ENCODE measurements around the gene DCAF10. TPM values are rescaled to one million over a fixed set of nuclear protein-coding genes. Genes with fewer than 3 reads are reported as not detected.

Gene DCAF10
- polyA plus RNA-seq, 1 donor from 2014 or later = 23.3 TPM

DNA sequence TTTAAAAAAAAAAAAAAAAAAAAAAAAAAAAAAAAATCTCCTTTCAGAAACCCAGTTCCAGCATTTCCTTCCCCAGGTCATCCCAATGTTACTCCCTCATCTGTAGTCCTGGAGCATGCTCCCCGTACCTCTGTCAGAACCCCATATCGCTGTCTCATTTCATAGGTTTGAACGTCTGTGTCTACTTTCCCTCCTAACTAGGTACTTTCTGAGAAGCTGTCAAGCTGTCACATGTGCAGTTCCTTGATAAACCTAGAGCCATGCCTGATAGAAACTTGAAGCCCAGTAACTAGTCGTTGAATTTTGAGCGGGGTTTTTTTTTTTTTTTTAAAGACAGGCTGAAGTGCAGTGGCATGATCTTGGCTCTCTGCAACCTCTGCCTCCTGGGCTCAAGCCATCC is 31.3 kb upstream of the DCAF10 start:
- no peak overlapping the region for H3K4me2 ChIP-seq (ENCODE audit: low read length)
- no peak overlapping the region for H3K9ac ChIP-seq (ENCODE audit: low read length)
- H2AFZ ChIP-seq (ENCODE audit: low read depth, low read length) = no peak overlapping the region
- TF ChIP-seq, protein P1, sequence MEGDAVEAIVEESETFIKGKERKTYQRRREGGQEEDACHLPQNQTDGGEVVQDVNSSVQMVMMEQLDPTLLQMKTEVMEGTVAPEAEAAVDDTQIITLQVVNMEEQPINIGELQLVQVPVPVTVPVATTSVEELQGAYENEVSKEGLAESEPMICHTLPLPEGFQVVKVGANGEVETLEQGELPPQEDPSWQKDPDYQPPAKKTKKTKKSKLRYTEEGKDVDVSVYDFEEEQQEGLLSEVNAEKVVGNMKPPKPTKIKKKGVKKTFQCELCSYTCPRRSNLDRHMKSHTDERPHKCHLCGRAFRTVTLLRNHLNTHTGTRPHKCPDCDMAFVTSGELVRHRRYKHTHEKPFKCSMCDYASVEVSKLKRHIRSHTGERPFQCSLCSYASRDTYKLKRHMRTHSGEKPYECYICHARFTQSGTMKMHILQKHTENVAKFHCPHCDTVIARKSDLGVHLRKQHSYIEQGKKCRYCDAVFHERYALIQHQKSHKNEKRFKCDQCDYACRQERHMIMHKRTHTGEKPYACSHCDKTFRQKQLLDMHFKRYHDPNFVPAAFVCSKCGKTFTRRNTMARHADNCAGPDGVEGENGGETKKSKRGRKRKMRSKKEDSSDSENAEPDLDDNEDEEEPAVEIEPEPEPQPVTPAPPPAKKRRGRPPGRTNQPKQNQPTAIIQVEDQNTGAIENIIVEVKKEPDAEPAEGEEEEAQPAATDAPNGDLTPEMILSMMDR (IDR thresholded peaks at IDR 0.05; ENCODE audit: poor library complexity, severe bottlenecking) = no peak
- TF ChIP-seq, protein P2, sequence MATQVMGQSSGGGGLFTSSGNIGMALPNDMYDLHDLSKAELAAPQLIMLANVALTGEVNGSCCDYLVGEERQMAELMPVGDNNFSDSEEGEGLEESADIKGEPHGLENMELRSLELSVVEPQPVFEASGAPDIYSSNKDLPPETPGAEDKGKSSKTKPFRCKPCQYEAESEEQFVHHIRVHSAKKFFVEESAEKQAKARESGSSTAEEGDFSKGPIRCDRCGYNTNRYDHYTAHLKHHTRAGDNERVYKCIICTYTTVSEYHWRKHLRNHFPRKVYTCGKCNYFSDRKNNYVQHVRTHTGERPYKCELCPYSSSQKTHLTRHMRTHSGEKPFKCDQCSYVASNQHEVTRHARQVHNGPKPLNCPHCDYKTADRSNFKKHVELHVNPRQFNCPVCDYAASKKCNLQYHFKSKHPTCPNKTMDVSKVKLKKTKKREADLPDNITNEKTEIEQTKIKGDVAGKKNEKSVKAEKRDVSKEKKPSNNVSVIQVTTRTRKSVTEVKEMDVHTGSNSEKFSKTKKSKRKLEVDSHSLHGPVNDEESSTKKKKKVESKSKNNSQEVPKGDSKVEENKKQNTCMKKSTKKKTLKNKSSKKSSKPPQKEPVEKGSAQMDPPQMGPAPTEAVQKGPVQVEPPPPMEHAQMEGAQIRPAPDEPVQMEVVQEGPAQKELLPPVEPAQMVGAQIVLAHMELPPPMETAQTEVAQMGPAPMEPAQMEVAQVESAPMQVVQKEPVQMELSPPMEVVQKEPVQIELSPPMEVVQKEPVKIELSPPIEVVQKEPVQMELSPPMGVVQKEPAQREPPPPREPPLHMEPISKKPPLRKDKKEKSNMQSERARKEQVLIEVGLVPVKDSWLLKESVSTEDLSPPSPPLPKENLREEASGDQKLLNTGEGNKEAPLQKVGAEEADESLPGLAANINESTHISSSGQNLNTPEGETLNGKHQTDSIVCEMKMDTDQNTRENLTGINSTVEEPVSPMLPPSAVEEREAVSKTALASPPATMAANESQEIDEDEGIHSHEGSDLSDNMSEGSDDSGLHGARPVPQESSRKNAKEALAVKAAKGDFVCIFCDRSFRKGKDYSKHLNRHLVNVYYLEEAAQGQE (IDR thresholded peaks at IDR 0.05; ENCODE audit: borderline replicate concordance) = no peak
- TF ChIP-seq EP300 (conservative IDR thresholded peaks at IDR 0.05; ENCODE audit: poor library complexity, severe bottlenecking) (no peak), EZH2 (IDR thresholded peaks at IDR 0.05; ENCODE audit: borderline replicate concordance, insufficient read depth, low read length, poor library complexity, severe bottlenecking) (no peak), RAD21 (conservative IDR thresholded peaks at IDR 0.05) (no peak), SMC3 (conservative IDR thresholded peaks at IDR 0.05; ENCODE audit: poor library complexity) (no peak), POLR2AphosphoS5 (IDR thresholded peaks at IDR 0.05) (no peak), MXI1 (conservative IDR thresholded peaks at IDR 0.05; ENCODE audit: poor library complexity, severe bottlenecking) (no peak), TAF1 (IDR thresholded peaks at IDR 0.05; ENCODE audit: low read depth) (no peak)
- H3F3A ChIP-seq (ENCODE audit: insufficient read depth, low read length, poor library complexity, severe bottlenecking) = no peaks in the 10 kb centered on the region
- H3K4me3 ChIP-seq (ENCODE audit: low read length) = no peak overlapping the region
- H3K36me3 ChIP-seq (ENCODE audit: insufficient read depth, low read length) = no peaks in the 10 kb centered on the region
- H3K9me3 ChIP-seq (ENCODE audit: low read length) = no peaks in the 10 kb centered on the region
- H3K79me2 ChIP-seq (replicated peaks; ENCODE audit: insufficient read depth, low read length) = no peaks in the 10 kb centered on the region
- H4K20me1 ChIP-seq (ENCODE audit: insufficient read depth) = no peaks in the 10 kb centered on the region
- H3K9me2 ChIP-seq (ENCODE audit: insufficient read depth, low read length) = no peaks in the 10 kb centered on the region
- no peaks in the 10 kb centered on the region for H3K27me3 ChIP-seq (ENCODE audit: insufficient read depth, low read depth, low read length)
- H3K27ac ChIP-seq (ENCODE audit: low read length) = no peak overlapping the region

DNA sequence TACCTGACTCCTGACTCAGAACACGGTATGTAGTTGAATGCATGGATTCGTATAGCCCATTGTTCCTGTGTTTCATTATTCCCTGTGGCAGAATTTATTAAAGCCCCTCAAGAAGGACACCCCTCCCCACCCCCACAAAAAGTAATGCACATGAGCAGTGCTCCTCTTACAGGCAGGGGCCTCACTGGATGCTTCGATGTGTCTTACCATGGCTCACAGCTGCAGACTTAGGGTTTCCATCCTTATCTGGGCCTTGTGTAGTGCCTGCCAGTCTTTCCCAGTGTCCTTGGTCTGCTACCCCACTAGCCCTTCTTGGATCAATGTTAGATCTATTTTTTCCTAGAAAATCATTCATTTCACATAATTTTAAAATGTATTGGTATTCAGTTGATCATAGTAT is 30.6 kb upstream of the DCAF10 start:
- H3K4me3 ChIP-seq (ENCODE audit: low read length) = no peak overlapping the region
- H3K27ac ChIP-seq (ENCODE audit: low read length) = no peak overlapping the region
- no peaks in the 10 kb centered on the region for H3F3A ChIP-seq (ENCODE audit: insufficient read depth, low read length, poor library complexity, severe bottlenecking)
- H4K20me1 ChIP-seq (ENCODE audit: insufficient read depth) = no peaks in the 10 kb centered on the region
- H3K9me3 ChIP-seq (ENCODE audit: low read length) = no peaks in the 10 kb centered on the region
- H3K79me2 ChIP-seq (replicated peaks; ENCODE audit: insufficient read depth, low read length) = no peaks in the 10 kb centered on the region
- H3K27me3 ChIP-seq (ENCODE audit: insufficient read depth, low read depth, low read length) = no peaks in the 10 kb centered on the region
- no peak overlapping the region for H3K9ac ChIP-seq (ENCODE audit: low read length)
- no peak overlapping the region for H2AFZ ChIP-seq (ENCODE audit: low read depth, low read length)
- H3K4me2 ChIP-seq (ENCODE audit: low read length) = no peak overlapping the region
- H3K36me3 ChIP-seq (ENCODE audit: insufficient read depth, low read length) = no peaks in the 10 kb centered on the region
- no peaks in the 10 kb centered on the region for H3K9me2 ChIP-seq (ENCODE audit: insufficient read depth, low read length)
- no peak for TF ChIP-seq SMC3 (conservative IDR thresholded peaks at IDR 0.05; ENCODE audit: poor library complexity)
- TF ChIP-seq, protein P1 (IDR thresholded peaks at IDR 0.05; ENCODE audit: poor library complexity, severe bottlenecking) = no peak
- no peak for TF ChIP-seq RAD21 (conservative IDR thresholded peaks at IDR 0.05)

Data from neural cell (in vitro differentiated cells).